ENCODE results near the gene ANKRD39.

DNA sequence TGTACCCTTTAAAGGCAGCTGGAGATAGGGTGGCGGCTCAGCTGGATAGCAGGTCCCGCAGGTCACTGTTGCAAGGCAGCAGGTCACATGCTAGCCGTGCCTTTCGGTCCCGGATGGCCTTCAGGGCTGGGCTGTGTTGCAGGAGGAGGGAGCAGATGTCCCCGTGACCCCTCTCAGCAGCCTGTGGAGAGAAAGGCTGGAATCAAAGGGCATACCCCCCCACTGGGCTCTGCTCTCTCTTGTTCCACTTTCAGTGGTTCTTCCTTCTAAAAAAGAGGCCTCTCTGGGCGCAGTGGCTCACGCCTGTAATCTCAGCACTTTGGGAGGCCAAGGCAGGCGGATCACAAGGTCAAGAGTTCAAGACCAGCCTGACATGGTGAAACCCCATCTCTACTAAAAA, 9.6 kb downstream of the ANKRD39 start:
- TF ChIP-seq, protein P1, sequence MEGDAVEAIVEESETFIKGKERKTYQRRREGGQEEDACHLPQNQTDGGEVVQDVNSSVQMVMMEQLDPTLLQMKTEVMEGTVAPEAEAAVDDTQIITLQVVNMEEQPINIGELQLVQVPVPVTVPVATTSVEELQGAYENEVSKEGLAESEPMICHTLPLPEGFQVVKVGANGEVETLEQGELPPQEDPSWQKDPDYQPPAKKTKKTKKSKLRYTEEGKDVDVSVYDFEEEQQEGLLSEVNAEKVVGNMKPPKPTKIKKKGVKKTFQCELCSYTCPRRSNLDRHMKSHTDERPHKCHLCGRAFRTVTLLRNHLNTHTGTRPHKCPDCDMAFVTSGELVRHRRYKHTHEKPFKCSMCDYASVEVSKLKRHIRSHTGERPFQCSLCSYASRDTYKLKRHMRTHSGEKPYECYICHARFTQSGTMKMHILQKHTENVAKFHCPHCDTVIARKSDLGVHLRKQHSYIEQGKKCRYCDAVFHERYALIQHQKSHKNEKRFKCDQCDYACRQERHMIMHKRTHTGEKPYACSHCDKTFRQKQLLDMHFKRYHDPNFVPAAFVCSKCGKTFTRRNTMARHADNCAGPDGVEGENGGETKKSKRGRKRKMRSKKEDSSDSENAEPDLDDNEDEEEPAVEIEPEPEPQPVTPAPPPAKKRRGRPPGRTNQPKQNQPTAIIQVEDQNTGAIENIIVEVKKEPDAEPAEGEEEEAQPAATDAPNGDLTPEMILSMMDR (IDR thresholded peaks at IDR 0.05 in 2 of 3, conservative IDR thresholded peaks at IDR 0.05 in 1 of 3; ENCODE audit: insufficient read depth in 2 of 3, low read depth in 1 of 3, low read length in 3 of 3): no peak
- no peak for TF ChIP-seq U2AF1 (optimal IDR thresholded peaks at IDR 0.05; ENCODE audit: low read depth, low read length)

Measured in K562 (cell line).